HUDEP-2 (cell line): Measurements from ENCODE around the gene FOXRED1.
"Not testable (repeated sequence)": the region's sequence is repeated elsewhere in the genome, so short reads cannot be mapped to it uniquely, and the experiment has no call there.

Experiments used
- DNase-seq, 76 experiments: peaks; one replicate each; lab custom pipeline; 2025; ENCODE audit not compliant: unreplicated experiment in 76 of 76; lab: John Stamatoyannopoulos, UW

Gene FOXRED1

GRCh38 chr11:126268361-126268707 lies 620 bp upstream of the FOXRED1 start:
- DNase-seq: no peak

DNA sequence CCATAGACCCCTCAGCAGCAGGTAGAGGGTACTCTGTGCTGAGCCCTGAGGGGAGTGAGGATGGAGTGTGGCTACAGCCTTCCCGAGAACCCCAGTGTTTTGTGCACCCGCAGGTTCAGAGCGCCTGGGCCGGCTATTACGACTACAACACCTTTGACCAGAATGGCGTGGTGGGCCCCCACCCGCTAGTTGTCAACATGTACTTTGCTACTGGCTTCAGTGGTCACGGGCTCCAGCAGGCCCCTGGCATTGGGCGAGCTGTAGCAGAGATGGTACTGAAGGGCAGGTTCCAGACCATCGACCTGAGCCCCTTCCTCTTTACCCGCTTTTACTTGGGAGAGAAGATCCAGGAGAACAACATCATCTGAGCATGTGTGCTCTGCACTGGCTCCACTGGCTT lies 8.4 kb downstream of the FOXRED1 start:
- DNase-seq: no peak

GRCh38 chr11:126277780-126278179 lies 8.8 kb downstream of the FOXRED1 start:
- no peak for DNase-seq

DNA sequence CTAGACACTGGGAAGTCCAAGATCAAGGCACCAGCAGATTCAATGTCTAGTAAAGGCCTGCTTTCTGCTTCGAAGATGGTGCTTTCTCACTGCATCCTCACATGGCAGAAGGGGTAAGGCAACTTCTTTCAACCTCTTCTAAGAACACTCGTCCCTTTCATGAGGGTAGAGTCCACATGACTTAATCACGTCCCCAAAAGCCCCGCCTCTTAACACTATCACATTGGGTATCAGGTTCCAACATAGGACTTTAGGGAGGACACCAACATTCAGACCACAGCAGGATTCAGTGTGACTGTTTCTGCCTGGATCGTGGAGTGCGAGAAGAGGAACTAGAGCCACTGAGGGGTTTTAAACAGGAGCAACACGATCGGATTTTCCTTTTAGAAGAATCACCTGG lies 10.2 kb downstream of the FOXRED1 start:
- no peak for DNase-seq

- DNase-seq: no peak
Measured at GRCh38 chr11:126280595-126280994, 11.6 kb downstream of the FOXRED1 start.

- DNase-seq: no peak
Measured at GRCh38 chr11:126281245-126281644, 12.3 kb downstream of the FOXRED1 start.

DNA sequence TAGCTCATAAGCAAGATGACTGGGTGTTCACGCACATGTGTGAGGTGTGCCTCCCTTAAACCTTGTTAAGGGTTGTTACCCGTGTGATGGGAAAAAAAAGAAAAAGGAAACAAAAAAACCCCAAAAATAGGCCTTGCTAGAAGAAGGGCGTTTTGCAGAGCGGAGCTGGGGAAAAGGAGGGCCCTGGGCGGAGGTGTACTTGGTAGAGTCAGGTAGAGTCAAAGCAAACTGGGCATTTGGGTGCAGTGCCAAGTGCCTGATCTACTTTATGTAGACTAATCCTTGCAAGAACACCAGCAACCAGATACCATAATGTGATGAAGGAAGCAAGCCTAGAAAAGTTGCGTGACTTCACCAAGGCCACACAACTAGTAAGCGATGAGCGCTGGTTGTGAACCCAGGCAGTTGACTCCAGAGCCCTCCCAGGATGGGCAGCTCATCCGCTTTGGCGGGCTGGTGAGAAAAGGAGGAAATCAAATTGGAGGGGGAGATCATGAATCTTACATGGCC lies 12.8 kb downstream of the FOXRED1 start:
- DNase-seq: no peak

DNA sequence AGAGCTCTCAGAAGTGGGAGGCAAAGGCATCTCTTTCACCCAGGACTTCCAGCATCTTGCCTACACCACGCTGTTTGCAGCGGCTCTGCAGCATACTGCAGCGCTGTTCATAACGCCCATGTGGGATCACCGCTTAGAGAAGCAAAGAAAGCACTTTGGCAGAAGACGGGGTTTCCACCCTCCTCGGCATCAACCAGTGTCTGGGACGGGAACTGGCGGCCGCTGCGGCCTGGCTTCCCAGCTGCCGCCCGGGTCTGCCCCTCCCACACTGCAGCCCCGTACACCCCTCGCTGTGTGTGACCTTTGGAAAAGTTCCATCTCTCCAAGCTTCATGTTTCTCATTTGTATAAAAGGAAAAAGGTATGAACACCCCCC lies 13.4 kb downstream of the FOXRED1 start:
- peak in 6 of 76 experiments; percentile 6 to 31 (median 8) for DNase-seq

DNA sequence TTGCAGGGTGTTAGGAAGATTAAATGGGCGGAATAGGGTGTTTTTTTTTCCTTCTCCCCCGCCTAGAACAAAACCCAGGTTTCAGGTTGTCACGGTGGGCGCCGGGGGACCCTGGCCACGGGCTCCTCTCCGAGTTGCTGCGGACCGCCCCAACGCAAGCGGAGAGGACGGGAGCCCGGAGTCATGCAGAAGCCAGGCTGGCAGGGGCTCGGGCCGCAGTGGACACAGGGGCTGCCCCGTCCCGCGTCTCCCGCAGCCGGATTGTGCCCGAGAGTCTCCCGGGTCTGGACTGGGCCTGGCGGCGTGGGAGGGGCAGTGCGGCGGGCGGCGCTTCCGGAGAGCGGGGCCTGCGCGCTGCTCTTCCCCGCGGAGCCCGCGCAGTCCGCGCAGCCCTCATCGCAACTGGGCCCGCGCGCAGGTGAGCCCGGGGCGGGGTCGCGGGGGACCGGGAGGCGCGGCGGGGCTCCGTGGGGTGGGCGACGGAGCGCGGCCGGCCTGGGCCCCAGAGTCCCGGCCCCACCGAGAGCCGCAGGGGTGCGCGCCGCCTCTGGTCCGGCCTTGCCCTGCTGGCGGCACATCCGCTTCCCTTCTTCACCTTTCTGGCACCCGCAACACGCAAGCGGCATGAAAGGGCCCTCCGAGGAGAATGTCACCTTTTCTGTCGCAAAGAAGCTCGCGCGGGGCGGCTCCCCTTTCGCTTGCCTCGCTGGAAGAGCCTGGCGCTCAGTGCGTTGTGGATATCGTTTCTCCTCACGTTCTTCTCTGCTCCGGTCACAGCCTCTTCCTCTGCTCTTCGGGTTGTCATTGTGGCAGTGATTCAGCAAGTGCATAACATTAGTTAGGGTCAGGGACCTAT lies 14.0 kb downstream of the FOXRED1 start, which contains the start of gene TIRAP:
Gene TIRAP, plus strand, starts transcription at position 358 of the 856 bp plus-strand sequence. CDS start 7,802 bp downstream, outside the sequence.
- DNase-seq: peak in 28 of 76 experiments; percentile 5 to 55 (median 26)

DNA sequence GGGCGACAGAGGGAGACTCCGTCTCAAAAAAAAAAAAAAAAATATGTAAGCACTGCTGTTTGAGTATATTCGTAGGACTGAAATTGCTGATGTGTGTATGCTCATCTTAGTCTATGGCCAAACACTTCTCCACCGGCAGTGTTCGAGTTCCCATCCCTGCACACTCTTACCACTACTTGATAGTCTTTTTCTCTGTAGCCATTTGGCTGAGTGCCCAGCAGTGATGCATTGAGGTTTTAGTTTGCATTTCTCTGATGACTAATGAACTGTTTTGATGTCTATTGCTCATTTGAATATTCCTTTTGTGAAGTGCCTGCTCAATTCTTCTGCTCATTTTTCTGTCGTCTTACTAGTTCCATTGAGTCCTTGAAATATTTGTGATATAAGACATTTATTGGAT lies 15.9 kb downstream of the FOXRED1 start:
- peak in 67 of 76 experiments; percentile 7 to 82 (median 50) for DNase-seq

DNA sequence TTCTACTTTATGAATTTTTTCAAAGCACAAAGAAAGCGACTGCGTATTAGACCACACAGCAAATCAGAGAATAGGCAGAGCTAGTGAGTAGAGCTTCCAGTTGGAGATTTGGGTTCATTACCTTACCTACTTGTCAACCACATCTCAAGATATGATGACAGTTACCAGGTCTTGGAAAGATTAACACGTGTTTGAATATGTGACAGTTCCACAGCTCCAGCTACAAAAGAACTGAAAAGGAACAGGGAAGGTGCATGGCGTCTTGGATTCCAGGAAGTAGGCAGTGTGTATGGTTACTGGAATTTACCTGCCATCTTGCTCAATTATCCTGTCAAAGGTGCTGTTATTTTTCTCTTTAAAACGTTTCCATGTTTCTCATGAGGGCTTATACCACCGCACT lies 19.3 kb downstream of the FOXRED1 start:
- no peak for DNase-seq

DNA sequence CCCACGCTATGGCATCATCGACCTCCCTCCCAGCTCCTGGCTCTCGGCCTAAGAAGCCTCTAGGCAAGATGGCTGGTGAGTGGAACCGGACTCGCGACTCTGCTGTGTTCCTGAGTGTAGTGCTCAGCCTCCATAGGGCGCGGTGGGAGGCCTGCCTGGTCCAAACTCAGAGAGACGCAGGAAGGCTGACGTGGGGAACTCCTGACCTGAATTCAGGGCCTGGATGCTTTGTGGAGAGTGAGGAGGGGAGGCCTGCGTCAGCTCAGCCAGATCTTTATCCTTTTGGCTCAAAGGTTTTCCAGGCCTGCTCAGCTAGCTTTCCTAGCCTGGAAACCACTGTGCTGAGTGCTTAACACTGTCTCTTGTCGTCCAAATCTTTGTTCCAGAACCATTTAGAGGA lies 21.9 kb downstream of the FOXRED1 start:
- no peak for DNase-seq

DNA sequence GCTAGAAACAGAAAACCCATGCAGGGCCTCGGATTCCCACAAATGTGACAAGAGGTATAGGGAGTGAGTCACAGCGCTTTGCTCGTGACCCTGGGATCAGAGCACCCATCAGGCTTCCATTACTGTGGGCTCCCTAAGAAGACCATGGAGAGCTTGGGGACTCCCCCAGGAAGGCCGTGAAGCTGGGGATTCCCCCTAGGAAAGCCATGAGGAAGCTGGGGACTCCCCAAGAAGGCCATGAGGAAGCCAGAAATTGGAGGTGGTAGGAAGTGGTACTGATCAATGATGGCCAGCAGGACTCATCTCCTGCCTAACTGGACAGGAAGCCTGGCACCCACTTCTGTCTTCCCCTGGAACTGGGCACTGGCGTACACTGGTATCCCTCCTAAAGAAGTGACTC lies 24.8 kb downstream of the FOXRED1 start:
- DNase-seq: no peak

DNA sequence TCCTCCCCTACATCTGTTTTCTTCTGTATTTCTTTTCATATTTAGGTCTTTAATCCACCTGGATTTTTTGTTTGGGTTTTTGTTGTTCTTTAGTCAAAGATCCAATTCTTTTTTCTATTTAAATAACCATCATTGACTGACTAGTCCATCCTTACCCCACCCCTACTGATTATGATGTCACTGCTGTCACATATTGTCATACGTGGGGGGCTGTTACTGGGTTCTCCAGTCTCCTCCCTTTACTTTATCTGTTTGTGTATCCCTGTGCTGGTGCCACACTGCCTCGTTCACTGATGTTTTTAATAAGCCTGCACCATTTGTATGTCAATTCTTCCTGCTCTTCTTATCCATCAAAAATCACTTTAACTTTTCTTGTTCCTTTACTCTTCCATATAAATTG lies 28.1 kb downstream of the FOXRED1 start:
- no peak for DNase-seq

- peak in 73 of 76 experiments; percentile 37 to 86 (median 71) for DNase-seq
Measured at GRCh38 chr11:126303623-126304456, 34.9 kb downstream of the FOXRED1 start, which contains the start of gene DCPS. DCPS (plus strand) TSS chr11:126304060; CDS start chr11:126304081, 21 bp downstream.

DNA sequence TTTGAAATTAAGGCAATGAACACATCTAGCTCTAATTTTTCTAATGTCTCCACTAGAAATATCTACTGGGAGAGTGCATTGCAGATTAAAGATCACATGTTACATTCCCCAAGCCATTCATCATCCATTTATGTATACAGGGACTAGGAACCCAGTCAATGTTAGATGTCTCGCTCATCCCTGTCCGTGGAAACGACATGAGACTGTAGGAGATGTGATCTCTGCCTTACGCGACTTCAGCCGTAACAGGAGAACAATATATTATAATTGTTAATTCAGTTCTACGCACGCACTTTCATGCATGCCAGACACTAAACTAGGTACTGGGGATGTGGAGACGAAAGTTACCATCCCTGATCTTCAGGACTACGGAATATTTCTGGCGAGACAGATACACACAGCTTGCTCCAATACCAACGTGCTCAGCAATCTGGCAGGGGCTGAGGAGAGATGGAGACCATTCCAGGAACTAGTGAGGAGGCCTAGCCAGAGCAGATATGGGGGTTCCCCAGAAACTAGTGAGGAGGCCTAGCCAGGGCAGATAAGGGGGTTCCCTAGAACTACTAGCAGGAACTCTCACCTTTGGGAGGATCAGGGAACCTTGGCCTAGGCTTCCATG lies 35.6 kb downstream of the FOXRED1 start:
- no peak for DNase-seq

GRCh38 chr11:126305699-126306098 lies 36.7 kb downstream of the FOXRED1 start:
- no peak for DNase-seq

DNA sequence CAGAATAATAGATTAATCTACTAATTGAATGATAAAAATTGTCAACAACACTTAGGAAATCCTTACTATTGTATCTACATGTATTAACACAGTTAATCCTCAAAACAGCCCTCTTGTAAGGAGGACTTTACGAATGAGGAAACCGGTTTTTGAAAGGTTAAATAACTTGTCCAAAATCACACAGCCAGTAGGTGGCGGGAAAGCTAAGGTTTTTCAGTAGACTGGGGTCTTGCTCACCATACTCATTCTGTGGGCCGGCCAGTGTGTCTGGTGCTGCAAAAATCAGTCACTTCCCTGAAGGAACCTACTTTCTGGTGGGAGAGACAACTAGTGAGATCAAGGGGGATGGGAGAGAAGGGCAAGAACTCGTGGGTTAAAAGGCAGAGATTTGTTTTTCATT lies 38.8 kb downstream of the FOXRED1 start:
- peak in 14 of 76 experiments; percentile 1 to 31 (median 8) for DNase-seq

DNA sequence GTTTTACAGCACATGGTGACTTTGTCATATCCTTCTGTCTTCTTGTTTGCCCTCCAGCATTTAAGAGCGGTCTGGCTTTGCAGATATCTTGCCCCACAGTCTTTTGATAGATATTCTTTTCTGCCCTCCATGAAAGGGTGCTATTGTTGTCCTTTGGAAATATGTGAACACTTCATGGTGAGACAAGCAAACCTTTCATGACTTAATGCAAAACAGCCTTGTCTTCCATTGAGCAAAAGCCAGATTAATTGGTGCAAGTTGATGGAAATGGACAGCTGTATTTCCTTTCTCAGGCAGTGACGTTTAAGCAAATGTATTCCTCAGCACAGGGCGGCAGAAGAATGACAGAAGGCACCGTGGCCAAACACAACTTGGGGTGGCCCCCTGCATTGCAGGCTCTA lies 39.3 kb downstream of the FOXRED1 start:
- DNase-seq: no peak

GRCh38 chr11:126308771-126309170 lies 39.8 kb downstream of the FOXRED1 start:
- not testable (repeated sequence) for DNase-seq
